Thyroid gland (tissue), 4 donors: Measurements from ENCODE around the gene FAM76A. TPM values are rescaled to one million over a fixed set of nuclear protein-coding genes. Genes with fewer than 3 reads are reported as not detected.

ENCODE experiments used
- DNase-seq, 2 donors: peaks; one replicate each; pipeline ENCODE4 v3.0.0-alpha.2; 2019
- H3K27ac ChIP-seq, 3 donors: fragments of 200-600 bp; sonication (generic); 1 replicate in 2 of 3; 2 replicates in 1 of 3; pipeline ENCODE4 v1.5.1; 2016 to 2019; ENCODE audit warnings: mild to moderate bottlenecking in 1 of 3, moderate library complexity in 1 of 3
- H3K27me3 ChIP-seq: fragments of 200-600 bp; sonication (generic); one replicate; pipeline ENCODE4 v1.5.1; 2019
- H3K36me3 ChIP-seq, 2 donors: fragments of 200-600 bp; sonication (generic); one replicate each; pipeline ENCODE4 v1.5.1; 2016 to 2019
- H3K4me1 ChIP-seq, 2 donors: fragments of 200-600 bp; sonication (generic); one replicate each; pipeline ENCODE4 v1.5.1; 2017 to 2019
- H3K4me3 ChIP-seq, 3 donors: fragments of 200-600 bp; sonication (generic); replicated peaks in 1 of 3; 1 replicate in 2 of 3; 2 replicates in 1 of 3; pipeline ENCODE4 v1.5.1; 2016; ENCODE audit warnings: mild to moderate bottlenecking in 1 of 3
- H3K9me3 ChIP-seq: fragments of 200-600 bp; sonication (generic); one replicate; pipeline ENCODE4 v1.5.1; 2017
- CTCF ChIP-seq, 6 experiments: fragments of 200-600 bp in 3 of 6; fragments of 450-650 bp in 3 of 6; sonication (generic) in 3 of 6; IDR thresholded peaks; one replicate each; pipeline ENCODE4 v1.5.1; 2016 to 2019; ENCODE audit warnings: antibody characterized with exemption in 6 of 6, mild to moderate bottlenecking in 2 of 6, inconsistent platforms in 1 of 6, moderate library complexity in 1 of 6
- POLR2A ChIP-seq, 2 donors: fragments of 450-650 bp; IDR thresholded peaks; one replicate each; pipeline ENCODE4 v1.6.1; 2017; ENCODE audit warnings: antibody characterized with exemption in 2 of 2, mild to moderate bottlenecking in 2 of 2, moderate library complexity in 1 of 2
- WGBS, 2 donors: methylation state at CpG; one replicate each; pipeline ENCODE4 v1.1.5; 2017; 5-methylcytosine and 5-hydroxymethylcytosine counted together
- intact Hi-C: fragments of 100-400 bp; cut with DNase I; formaldehyde crosslinking; loops from one replicate; pipeline ENCODE4 v1.15.1; 2023
- total RNA-seq, 4 donors: library from RNA; depleted of rRNA; stranded (reverse); fragments of >200 nt; gene quantifications; one replicate each; pipeline ENCODE4 v1.2.3, GENCODE V29; 2016

Gene FAM76A
- total RNA-seq, 4 donors from 2014 or later = 23.7 to 32.6 (median 30.7) TPM

- no peak for DNase-seq
- intact Hi-C loops = no loop called here
- 88 to 94% methylated on average over 4 to 5 of the region's 5 CpGs for WGBS, 2 donors
Observed at GRCh38 chr1:27682351-27682944, 43.3 kb upstream of the FAM76A start.

DNA sequence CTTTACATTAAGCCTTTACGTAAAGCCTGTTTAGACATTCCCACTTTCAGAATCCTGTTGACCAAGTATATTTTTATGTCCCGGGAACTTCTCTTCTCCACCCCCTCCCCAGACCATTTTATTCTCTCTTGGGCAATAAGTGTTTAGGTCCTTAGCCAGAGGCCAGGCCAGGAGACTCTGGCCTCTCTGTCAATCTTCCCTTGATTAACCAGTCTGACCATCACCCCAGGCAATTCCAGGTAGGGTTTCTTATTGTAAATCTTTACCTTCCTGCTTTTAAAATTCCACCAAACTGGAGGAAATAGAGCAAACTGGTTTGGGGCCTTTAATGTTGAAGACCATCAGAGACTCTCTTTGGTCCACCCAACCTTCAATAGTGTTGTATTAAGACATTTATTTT lies 41.6 kb upstream of the FAM76A start:
- Histone ChIP-seq H3K27ac (no peak overlapping the region), H3K9me3 (no peaks in the 10 kb centered on the region), H3K4me1 (no peaks in the 10 kb centered on the region), H3K4me3 (no peak overlapping the region), H3K36me3 (no peaks in the 10 kb centered on the region), H3K27me3 (no peaks in the 10 kb centered on the region)
- intact Hi-C loops = no loop called here
- WGBS, 2 donors = 87 to 90% methylated on average over 2 of the region's 2 CpGs
- no peak for TF ChIP-seq POLR2A (IDR thresholded peaks at IDR 0.05)
- no peak for TF ChIP-seq CTCF (IDR thresholded peaks at IDR 0.05)
- no peak for DNase-seq

More at GRCh38 chr1:27682351-27682944, 43.3 kb upstream of the FAM76A start:
- Histone ChIP-seq H3K4me3 (no peak overlapping the region), H3K27me3 (no peaks in the 10 kb centered on the region), H3K4me1 (no peaks in the 10 kb centered on the region), H3K9me3 (no peaks in the 10 kb centered on the region), H3K36me3 (no peaks in the 10 kb centered on the region), H3K27ac (no peak overlapping the region)
- TF ChIP-seq CTCF (IDR thresholded peaks at IDR 0.05) = no peak
- no peak for TF ChIP-seq POLR2A (IDR thresholded peaks at IDR 0.05)

- intact Hi-C loops = no loop called here
- H3K36me3 ChIP-seq = no peaks in the 10 kb centered on the region
- DNase-seq = peak; percentile 60 to 62
- no peaks in the 10 kb centered on the region for H3K4me1 ChIP-seq
- no peak overlapping the region for H3K27ac ChIP-seq
- H3K9me3 ChIP-seq = no peaks in the 10 kb centered on the region
- no peaks in the 10 kb centered on the region for H3K27me3 ChIP-seq
- no peak for TF ChIP-seq CTCF (IDR thresholded peaks at IDR 0.05)
- TF ChIP-seq POLR2A (IDR thresholded peaks at IDR 0.05) = no peak
- 36 to 60% methylated on average over 3 to 19 of the region's 21 CpGs for WGBS, 2 donors
- no peak overlapping the region for H3K4me3 ChIP-seq
Observed at GRCh38 chr1:27686223-27686990, 39.4 kb upstream of the FAM76A start.

- no peak for DNase-seq
- WGBS, 2 donors = 93 to 98% methylated on average over 5 of the region's 5 CpGs
- Histone ChIP-seq H3K4me1 (no peaks in the 10 kb centered on the region), H3K36me3 (no peaks in the 10 kb centered on the region), H3K27ac (no peak overlapping the region), H3K9me3 (no peaks in the 10 kb centered on the region), H3K4me3 (no peak overlapping the region), H3K27me3 (no peaks in the 10 kb centered on the region)
- intact Hi-C loops = no loop called here
- TF ChIP-seq POLR2A (IDR thresholded peaks at IDR 0.05) = no peak
- no peak for TF ChIP-seq CTCF (IDR thresholded peaks at IDR 0.05)
Observed at GRCh38 chr1:27687906-27688305, 37.9 kb upstream of the FAM76A start.
